Measurements from ENCODE around the gene OSBPL10. TPM values are rescaled to one million over a fixed set of nuclear protein-coding genes. Genes with fewer than 3 reads are reported as not detected.

OSBPL10 gene
- total and polyA plus RNA-seq, 9 donors, result 2.5 to 36.6 (median 10.6) TPM

DNA sequence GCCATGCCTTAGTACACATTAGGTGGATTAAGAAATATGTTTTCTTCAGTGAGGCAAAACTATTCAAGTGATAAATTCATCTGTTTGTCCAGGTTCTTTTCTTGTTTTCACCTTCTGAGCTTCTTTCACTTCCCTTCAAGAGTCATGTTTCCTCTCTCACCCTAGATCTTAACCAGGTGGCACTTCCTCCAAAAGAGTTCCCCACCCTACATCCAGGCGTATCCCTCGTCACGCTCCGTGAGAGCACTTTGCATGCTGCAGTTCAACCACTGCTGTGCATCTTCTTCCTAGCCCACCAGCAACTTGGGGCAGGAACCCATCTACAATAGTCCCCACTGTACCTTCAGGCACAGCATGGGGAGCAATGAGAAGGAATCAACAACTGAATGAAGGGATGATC, 28.9 kb downstream of the OSBPL10 start:
- no peak overlapping the region for H3K27ac ChIP-seq
- intact Hi-C loops (cut with DNase I), result no loop called here
- H3K36me3 ChIP-seq, result no peaks in the 10 kb centered on the region
- H3K4me1 ChIP-seq (ENCODE audit: insufficient read depth), result no peaks in the 10 kb centered on the region
- no peak overlapping the region for H3K4me3 ChIP-seq
- DNase-seq, result no peak
- TF ChIP-seq EP300 (IDR thresholded peaks at IDR 0.05), result no peak
- no peak for TF ChIP-seq POLR2A (IDR thresholded peaks at IDR 0.05)
- TF ChIP-seq CTCF (IDR thresholded peaks at IDR 0.05), result no peak
- H3K9me3 ChIP-seq, result no peaks in the 10 kb centered on the region
- no peaks in the 10 kb centered on the region for H3K27me3 ChIP-seq
- WGBS, 3 donors, result 90 to 99% (median 92%) methylated on average over 4 of the region's 4 CpGs

DNA sequence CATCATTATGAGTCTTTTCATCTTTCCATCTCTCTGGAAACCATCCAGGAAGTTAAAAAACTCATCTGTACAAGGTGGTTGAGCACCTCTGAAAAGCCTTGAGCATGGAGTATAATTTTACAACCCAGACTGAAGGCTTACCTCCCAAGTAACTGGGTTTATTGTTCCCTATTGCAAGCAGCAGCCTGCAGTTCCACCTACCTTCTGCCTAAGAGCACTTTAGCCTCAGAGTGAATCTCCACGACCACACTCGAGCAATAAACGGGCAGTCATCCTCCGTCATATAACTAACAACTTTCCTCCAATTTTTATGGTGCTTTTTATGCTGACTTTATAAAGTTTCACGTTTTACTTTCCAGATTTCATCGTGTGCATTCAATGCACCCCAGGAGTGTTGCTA, 32.8 kb downstream of the OSBPL10 start:
- DNase-seq, result no peak
- 82 to 87% (median 84%) methylated on average over 6 of the region's 6 CpGs for WGBS, 3 donors
- intact Hi-C loops (cut with DNase I), result no loop called here

GRCh38 chr3:31947671-31948091, 33.4 kb downstream of the OSBPL10 start:
- Histone ChIP-seq H3K4me3 (no peak overlapping the region), H3K27me3 (no peaks in the 10 kb centered on the region), H3K27ac (no peak overlapping the region), H3K9me3 (no peaks in the 10 kb centered on the region), H3K4me1 (ENCODE audit: insufficient read depth) (no peaks in the 10 kb centered on the region), H3K36me3 (no peaks in the 10 kb centered on the region)
- intact Hi-C loops (cut with DNase I), result no loop called here
- no peak for DNase-seq
- TF ChIP-seq EP300 (IDR thresholded peaks at IDR 0.05) (no peak), POLR2A (IDR thresholded peaks at IDR 0.05) (no peak), CTCF (IDR thresholded peaks at IDR 0.05) (no peak)
- WGBS, 3 donors, result 69 to 73% (median 69%) methylated on average over 6 of the region's 6 CpGs

More for the DNA sequence above, 32.8 kb downstream of the OSBPL10 start:
- TF ChIP-seq POLR2A (IDR thresholded peaks at IDR 0.05), result no peak
- TF ChIP-seq CTCF (IDR thresholded peaks at IDR 0.05), result no peak
- no peak for TF ChIP-seq EP300 (IDR thresholded peaks at IDR 0.05)
- H3K4me3 ChIP-seq, result no peak overlapping the region
- no peaks in the 10 kb centered on the region for H3K36me3 ChIP-seq
- no peaks in the 10 kb centered on the region for H3K9me3 ChIP-seq
- no peak overlapping the region for H3K27ac ChIP-seq
- H3K27me3 ChIP-seq, result no peaks in the 10 kb centered on the region
- no peaks in the 10 kb centered on the region for H3K4me1 ChIP-seq (ENCODE audit: insufficient read depth)

DNA sequence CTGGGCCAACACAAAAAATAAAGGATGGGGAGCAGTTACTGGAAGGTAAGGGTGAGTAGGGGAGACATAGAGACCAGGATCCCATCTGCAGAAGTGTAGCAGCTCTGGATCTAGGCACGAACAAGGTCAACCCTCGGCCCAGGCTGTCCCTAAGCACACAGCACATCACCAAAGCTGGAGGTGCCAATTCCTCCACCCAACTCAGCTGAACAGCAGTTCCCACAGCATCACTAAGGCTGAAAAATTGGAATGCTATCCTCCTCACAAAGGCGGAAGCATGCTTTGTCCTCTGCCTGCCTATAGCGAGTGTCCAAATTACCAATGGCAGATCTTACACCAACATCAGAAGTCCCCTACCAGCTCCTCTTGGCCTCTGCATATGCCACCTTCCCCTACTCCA, 33.9 kb downstream of the OSBPL10 start:
- H3K9me3 ChIP-seq, result no peaks in the 10 kb centered on the region
- no peak for TF ChIP-seq POLR2A (IDR thresholded peaks at IDR 0.05)
- no peak for TF ChIP-seq EP300 (IDR thresholded peaks at IDR 0.05)
- no peak for TF ChIP-seq CTCF (IDR thresholded peaks at IDR 0.05)
- WGBS, 3 donors, result 94 to 97% (median 95%) methylated on average over 4 of the region's 4 CpGs
- H3K4me3 ChIP-seq, result no peak overlapping the region
- no peaks in the 10 kb centered on the region for H3K4me1 ChIP-seq (ENCODE audit: insufficient read depth)
- intact Hi-C loops (cut with DNase I), result no loop called here
- no peaks in the 10 kb centered on the region for H3K27me3 ChIP-seq
- no peak overlapping the region for H3K27ac ChIP-seq
- no peak for DNase-seq
- no peaks in the 10 kb centered on the region for H3K36me3 ChIP-seq

Measured in ovary (tissue), 9 donors.